WTC11 (cell line): ENCODE results near the gene WDR18.
"Not testable (repeated sequence)": the region's sequence is repeated elsewhere in the genome, so short reads cannot be mapped to it uniquely, and the experiment has no call there.

Experiments used
- FOXP1 ChIP-seq: sonication (generic); formaldehyde crosslinking; IDR thresholded peaks from 2 replicates; pipeline ENCODE4 v1.8.0; 2022; ENCODE audit warnings: missing genetic modification reagents, mild to moderate bottlenecking, moderate library complexity, borderline replicate concordance
- HMGA2 ChIP-seq: fragments of 250-450 bp; sonication (Bioruptor Pico); IDR thresholded peaks from 2 replicates; pipeline ENCODE4 v1.4.0; 2021; ENCODE audit warnings: mild to moderate bottlenecking, moderate library complexity
- ZNF138 ChIP-seq: sonication (generic); formaldehyde crosslinking; conservative IDR thresholded peaks from 2 replicates; pipeline ENCODE4 v1.8.1; 2022; ENCODE audit warnings: mild to moderate bottlenecking, moderate library complexity, missing genetic modification reagents

DNA sequence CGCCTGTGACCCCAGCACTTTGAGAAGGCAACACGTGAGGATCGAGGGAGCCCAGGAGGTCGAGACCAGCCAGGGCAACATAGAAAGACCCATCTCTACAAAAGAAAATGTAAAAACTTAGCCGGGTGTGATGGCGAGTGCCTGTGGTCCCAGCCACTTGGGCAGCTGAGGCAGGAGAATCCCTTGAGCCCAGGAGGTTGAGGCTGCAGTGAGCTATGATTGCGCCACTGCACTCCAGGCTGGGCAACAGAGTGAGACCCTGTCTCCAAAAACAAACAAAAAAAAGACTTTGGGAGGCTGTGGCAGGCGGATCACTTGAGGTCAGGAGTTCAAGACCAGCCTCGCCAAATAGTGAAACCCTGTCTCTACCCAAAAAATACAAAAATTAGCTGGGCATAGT is 26.6 kb upstream of the WDR18 start:
- TF ChIP-seq HMGA2, FOXP1, ZNF138 (CRISPR knock-in tag): not testable (repeated sequence)
